ENCODE measurements around the gene ADAMTS5. TPM values are rescaled to one million over a fixed set of nuclear protein-coding genes. Genes with fewer than 3 reads are reported as not detected.

The ADAMTS5 gene
- polyA plus RNA-seq, 2 of the 4 experiments (the other 2 are of a cell fraction): not detected

DNA sequence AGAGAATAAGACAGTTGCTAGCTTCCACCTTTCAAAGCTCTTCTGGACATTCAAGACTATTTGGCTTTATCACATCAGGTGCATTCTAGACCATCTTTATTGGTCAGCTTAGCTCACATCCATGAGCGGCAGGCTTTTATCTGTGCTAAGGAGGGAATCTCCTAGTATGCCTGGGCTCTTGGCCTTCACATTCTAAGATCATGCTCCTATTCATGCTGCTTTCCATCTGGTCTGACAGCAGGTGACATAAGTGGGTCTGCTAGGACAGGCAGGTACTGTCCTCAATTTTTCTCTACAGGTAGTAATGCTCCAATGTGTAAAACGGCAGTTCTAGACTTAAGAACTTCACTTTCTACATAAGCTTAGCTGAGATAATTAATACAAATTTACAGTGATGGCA lies 82.5 kb downstream of the ADAMTS5 start (continued):
- no peak for TF ChIP-seq ESRRA (IDR thresholded peaks at IDR 0.05; ENCODE audit: borderline replicate concordance, low read length)
- no peak for TF ChIP-seq FOSL2 (IDR thresholded peaks at IDR 0.05)
- no peak for TF ChIP-seq FOSL2 (CRISPR knock-in tag; IDR thresholded peaks at IDR 0.05)
- no peak for TF ChIP-seq NPAS2 (CRISPR knock-in tag; IDR thresholded peaks at IDR 0.05; ENCODE audit: borderline replicate concordance)
- no peak for TF ChIP-seq CBX2 (IDR thresholded peaks at IDR 0.05; ENCODE audit: borderline replicate concordance, low read depth)
- TF ChIP-seq POLR2A (IDR thresholded peaks at IDR 0.05; ENCODE audit: low read length): no peak
- TF ChIP-seq, protein P1, sequence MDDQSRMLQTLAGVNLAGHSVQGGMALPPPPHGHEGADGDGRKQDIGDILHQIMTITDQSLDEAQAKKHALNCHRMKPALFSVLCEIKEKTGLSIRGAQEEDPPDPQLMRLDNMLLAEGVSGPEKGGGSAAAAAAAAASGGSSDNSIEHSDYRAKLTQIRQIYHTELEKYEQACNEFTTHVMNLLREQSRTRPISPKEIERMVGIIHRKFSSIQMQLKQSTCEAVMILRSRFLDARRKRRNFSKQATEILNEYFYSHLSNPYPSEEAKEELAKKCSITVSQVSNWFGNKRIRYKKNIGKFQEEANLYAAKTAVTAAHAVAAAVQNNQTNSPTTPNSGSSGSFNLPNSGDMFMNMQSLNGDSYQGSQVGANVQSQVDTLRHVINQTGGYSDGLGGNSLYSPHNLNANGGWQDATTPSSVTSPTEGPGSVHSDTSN (IDR thresholded peaks at IDR 0.05): no peak
- TF ChIP-seq, protein P2, sequence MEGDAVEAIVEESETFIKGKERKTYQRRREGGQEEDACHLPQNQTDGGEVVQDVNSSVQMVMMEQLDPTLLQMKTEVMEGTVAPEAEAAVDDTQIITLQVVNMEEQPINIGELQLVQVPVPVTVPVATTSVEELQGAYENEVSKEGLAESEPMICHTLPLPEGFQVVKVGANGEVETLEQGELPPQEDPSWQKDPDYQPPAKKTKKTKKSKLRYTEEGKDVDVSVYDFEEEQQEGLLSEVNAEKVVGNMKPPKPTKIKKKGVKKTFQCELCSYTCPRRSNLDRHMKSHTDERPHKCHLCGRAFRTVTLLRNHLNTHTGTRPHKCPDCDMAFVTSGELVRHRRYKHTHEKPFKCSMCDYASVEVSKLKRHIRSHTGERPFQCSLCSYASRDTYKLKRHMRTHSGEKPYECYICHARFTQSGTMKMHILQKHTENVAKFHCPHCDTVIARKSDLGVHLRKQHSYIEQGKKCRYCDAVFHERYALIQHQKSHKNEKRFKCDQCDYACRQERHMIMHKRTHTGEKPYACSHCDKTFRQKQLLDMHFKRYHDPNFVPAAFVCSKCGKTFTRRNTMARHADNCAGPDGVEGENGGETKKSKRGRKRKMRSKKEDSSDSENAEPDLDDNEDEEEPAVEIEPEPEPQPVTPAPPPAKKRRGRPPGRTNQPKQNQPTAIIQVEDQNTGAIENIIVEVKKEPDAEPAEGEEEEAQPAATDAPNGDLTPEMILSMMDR (IDR thresholded peaks at IDR 0.05): no peak
- no peak for TF ChIP-seq TFCP2L1 (CRISPR knock-in tag; IDR thresholded peaks at IDR 0.05)
- no peak for TF ChIP-seq JUN (IDR thresholded peaks at IDR 0.05)
- TF ChIP-seq, protein P3, sequence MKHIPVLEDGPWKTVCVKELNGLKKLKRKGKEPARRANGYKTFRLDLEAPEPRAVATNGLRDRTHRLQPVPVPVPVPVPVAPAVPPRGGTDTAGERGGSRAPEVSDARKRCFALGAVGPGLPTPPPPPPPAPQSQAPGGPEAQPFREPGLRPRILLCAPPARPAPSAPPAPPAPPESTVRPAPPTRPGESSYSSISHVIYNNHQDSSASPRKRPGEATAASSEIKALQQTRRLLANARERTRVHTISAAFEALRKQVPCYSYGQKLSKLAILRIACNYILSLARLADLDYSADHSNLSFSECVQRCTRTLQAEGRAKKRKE (CRISPR knock-in tag; IDR thresholded peaks at IDR 0.05; ENCODE audit: low read depth): no peak
- TF ChIP-seq, protein P4, sequence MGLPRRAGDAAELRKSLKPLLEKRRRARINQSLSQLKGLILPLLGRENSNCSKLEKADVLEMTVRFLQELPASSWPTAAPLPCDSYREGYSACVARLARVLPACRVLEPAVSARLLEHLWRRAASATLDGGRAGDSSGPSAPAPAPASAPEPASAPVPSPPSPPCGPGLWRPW (IDR thresholded peaks at IDR 0.05): no peak

DNA sequence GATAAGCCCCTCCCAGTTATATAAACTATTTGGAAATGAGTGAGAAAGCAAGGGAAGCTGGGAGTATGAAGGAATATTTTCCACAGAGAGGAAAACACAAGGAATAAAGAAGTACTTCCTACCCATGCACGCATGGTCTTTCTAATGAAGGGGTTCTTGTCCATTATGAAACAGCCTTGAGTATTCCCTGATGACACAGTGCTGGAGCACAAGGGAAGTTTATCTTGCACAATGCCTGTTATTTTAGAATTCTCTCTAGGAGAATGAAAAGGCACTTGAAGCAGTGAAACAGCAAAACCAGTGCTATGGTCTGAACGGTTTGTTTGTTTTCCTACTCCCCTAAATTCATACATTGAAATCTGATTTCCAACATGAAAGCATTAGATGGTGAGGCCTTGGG lies 83.1 kb downstream of the ADAMTS5 start:
- H3K9me3 ChIP-seq: no peaks in the 10 kb centered on the region
- ChIA-PET CTCF (no interaction called here), POLR2A (no interaction called here)
- no peak for DNase-seq (ENCODE audit: low read depth in 1 of 2, low spot score in 1 of 2)
- ATAC-seq: no peak
- WGBS (ENCODE audit: missing lambda C conversion rate): 16% methylated on average over 2 of the region's 2 CpGs
- H3K4me2 ChIP-seq: no peak overlapping the region
- H3K4me3 ChIP-seq: no peak overlapping the region
- TF ChIP-seq, protein P3 (CRISPR knock-in tag; IDR thresholded peaks at IDR 0.05; ENCODE audit: low read depth): no peak
- H3K27ac ChIP-seq: no peak overlapping the region
- H3K4me1 ChIP-seq: no peaks in the 10 kb centered on the region
- FAIRE-seq: no peak

DNA sequence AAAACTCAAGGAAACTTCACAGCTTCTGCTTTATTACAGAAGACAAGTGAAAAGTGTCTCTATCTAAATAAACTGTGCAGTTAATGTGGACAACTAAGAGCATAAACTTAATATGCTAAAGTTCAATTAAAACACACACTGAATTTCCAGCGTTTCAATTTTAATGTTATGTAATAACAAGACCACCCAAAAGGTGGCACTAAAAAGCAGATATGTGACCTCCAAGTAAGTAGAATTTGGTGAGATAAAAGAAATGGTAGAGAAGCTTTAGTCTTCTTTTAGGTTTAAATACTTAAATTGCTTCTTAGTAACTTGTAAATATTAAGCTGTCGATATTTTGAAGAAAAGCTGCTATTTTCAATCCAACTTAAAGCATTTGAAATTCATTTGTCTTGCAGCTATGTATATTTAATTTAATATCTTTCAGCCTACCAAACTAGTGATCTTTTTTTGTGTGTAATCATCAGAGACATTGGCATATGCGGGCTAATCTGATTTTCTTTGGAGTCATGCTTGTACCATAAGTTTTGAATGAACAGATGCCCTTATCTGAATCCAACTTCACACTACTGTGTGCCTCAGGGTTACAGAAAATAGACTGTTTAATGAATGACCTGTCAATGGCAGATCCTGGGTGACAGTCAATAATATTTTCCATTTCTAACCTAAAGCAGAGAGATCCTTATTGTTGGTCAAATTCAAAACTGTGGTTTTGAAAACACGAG lies 85.2 kb downstream of the ADAMTS5 start:
- no peak for ATAC-seq
- CTCF ChIA-PET: no interaction called here
- H3K4me2 ChIP-seq: no peak overlapping the region
- no peak overlapping the region for H3K4me3 ChIP-seq
- POLR2A ChIA-PET: no interaction called here
- no peaks in the 10 kb centered on the region for H3K9me3 ChIP-seq
- peak in 1 of 2 experiments; percentile 1 for DNase-seq (ENCODE audit: low read depth in 1 of 2, low spot score in 1 of 2)
- no peak for FAIRE-seq
- 4% methylated on average over 4 of the region's 4 CpGs for WGBS (ENCODE audit: missing lambda C conversion rate)
- no peak overlapping the region for H3K27ac ChIP-seq
- no peaks in the 10 kb centered on the region for H3K4me1 ChIP-seq
- TF ChIP-seq CBX8 (IDR thresholded peaks at IDR 0.05) (no peak), TP53 (CRISPR knock-in tag; IDR thresholded peaks at IDR 0.05) (no peak), ZSCAN20 (CRISPR knock-in tag; IDR thresholded peaks at IDR 0.05) (no peak), HEYL (CRISPR knock-in tag; IDR thresholded peaks at IDR 0.05) (no peak), ZC3H11A (IDR thresholded peaks at IDR 0.05) (no peak), PHF8 (IDR thresholded peaks at IDR 0.05; ENCODE audit: borderline replicate concordance, low read depth) (no peak), NFE2L2 (conservative IDR thresholded peaks at IDR 0.05; ENCODE audit: low read length) (no peak)
- TF ChIP-seq, protein P2 (IDR thresholded peaks at IDR 0.05): no peak
- TF ChIP-seq, protein P3 (CRISPR knock-in tag; IDR thresholded peaks at IDR 0.05; ENCODE audit: low read depth): no peak
- TF ChIP-seq, protein P5, sequence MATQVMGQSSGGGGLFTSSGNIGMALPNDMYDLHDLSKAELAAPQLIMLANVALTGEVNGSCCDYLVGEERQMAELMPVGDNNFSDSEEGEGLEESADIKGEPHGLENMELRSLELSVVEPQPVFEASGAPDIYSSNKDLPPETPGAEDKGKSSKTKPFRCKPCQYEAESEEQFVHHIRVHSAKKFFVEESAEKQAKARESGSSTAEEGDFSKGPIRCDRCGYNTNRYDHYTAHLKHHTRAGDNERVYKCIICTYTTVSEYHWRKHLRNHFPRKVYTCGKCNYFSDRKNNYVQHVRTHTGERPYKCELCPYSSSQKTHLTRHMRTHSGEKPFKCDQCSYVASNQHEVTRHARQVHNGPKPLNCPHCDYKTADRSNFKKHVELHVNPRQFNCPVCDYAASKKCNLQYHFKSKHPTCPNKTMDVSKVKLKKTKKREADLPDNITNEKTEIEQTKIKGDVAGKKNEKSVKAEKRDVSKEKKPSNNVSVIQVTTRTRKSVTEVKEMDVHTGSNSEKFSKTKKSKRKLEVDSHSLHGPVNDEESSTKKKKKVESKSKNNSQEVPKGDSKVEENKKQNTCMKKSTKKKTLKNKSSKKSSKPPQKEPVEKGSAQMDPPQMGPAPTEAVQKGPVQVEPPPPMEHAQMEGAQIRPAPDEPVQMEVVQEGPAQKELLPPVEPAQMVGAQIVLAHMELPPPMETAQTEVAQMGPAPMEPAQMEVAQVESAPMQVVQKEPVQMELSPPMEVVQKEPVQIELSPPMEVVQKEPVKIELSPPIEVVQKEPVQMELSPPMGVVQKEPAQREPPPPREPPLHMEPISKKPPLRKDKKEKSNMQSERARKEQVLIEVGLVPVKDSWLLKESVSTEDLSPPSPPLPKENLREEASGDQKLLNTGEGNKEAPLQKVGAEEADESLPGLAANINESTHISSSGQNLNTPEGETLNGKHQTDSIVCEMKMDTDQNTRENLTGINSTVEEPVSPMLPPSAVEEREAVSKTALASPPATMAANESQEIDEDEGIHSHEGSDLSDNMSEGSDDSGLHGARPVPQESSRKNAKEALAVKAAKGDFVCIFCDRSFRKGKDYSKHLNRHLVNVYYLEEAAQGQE (IDR thresholded peaks at IDR 0.05): no peak
- TF ChIP-seq, protein P6, sequence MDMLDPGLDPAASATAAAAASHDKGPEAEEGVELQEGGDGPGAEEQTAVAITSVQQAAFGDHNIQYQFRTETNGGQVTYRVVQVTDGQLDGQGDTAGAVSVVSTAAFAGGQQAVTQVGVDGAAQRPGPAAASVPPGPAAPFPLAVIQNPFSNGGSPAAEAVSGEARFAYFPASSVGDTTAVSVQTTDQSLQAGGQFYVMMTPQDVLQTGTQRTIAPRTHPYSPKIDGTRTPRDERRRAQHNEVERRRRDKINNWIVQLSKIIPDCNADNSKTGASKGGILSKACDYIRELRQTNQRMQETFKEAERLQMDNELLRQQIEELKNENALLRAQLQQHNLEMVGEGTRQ (IDR thresholded peaks at IDR 0.05): no peak
